Parathyroid adenoma (tissue), 2 donors: Measurements from ENCODE around the gene GIPC3.

Experiments used
- H2AFZ ChIP-seq: fragments of 300-600 bp; sonication (generic); one replicate; pipeline ENCODE4 v1.7.0; 2017; ENCODE audit warnings: antibody characterized with exemption, mild to moderate bottlenecking
- H3K27ac ChIP-seq: fragments of 300-600 bp; sonication (generic); one replicate; pipeline ENCODE4 v1.7.0; 2017
- H3K27me3 ChIP-seq: fragments of 300-600 bp; sonication (generic); one replicate; pipeline ENCODE4 v1.7.0; 2017; ENCODE audit warnings: low read length; ENCODE audit not compliant: control insufficient read depth, insufficient read depth
- H3K36me3 ChIP-seq: fragments of 300-600 bp; sonication (generic); one replicate; pipeline ENCODE4 v1.7.0; 2017; ENCODE audit warnings: low read length; ENCODE audit not compliant: control insufficient read depth, insufficient read depth
- H3K4me1 ChIP-seq: fragments of 300-600 bp; sonication (generic); one replicate; pipeline ENCODE4 v1.7.0; 2017; ENCODE audit warnings: control low read depth
- H3K4me2 ChIP-seq: fragments of 300-600 bp; sonication (generic); one replicate; pipeline ENCODE4 v1.7.0; 2017; ENCODE audit warnings: low read length
- H3K4me3 ChIP-seq: fragments of 300-600 bp; sonication (generic); one replicate; pipeline ENCODE4 v1.7.0; 2017; ENCODE audit warnings: low read depth, low read length
- H3K79me2 ChIP-seq: fragments of 300-600 bp; sonication (generic); one replicate; pipeline ENCODE4 v1.7.0; 2017; ENCODE audit warnings: control low read depth
- H3K9ac ChIP-seq: fragments of 300-600 bp; sonication (generic); one replicate; pipeline ENCODE4 v1.7.0; 2017; ENCODE audit warnings: mild to moderate bottlenecking
- H3K9me3 ChIP-seq: fragments of 300-600 bp; sonication (generic); one replicate; pipeline ENCODE4 v1.7.0; 2017; ENCODE audit warnings: low read length; ENCODE audit not compliant: control insufficient read depth
- CTCF ChIP-seq: fragments of 300-600 bp; sonication (generic); IDR thresholded peaks from one replicate; pipeline ENCODE4 v1.7.0; 2017; ENCODE audit warnings: antibody characterized with exemption, mild to moderate bottlenecking
- donor health status: primary hyperparathyroidism.

GIPC3 gene

GRCh38 chr19:3638208-3639193 is 53.2 kb downstream of the GIPC3 start:
- H3K4me3 ChIP-seq, result no peak overlapping the region
- H3K27ac ChIP-seq, result no peak overlapping the region
- H3K27me3 ChIP-seq, result no peaks in the 10 kb centered on the region
- H3K4me2 ChIP-seq, result no peak overlapping the region
- H3K4me1 ChIP-seq, result no peaks in the 10 kb centered on the region
- no peaks in the 10 kb centered on the region for H3K9me3 ChIP-seq
- H2AFZ ChIP-seq, result no peak overlapping the region
- no peak overlapping the region for H3K9ac ChIP-seq
- no peaks in the 10 kb centered on the region for H3K36me3 ChIP-seq
- H3K79me2 ChIP-seq, result no peaks in the 10 kb centered on the region
- no peak for TF ChIP-seq CTCF

GRCh38 chr19:3639479-3639878 is 54.2 kb downstream of the GIPC3 start:
- H3K36me3 ChIP-seq, result no peaks in the 10 kb centered on the region
- H3K27ac ChIP-seq, result no peak overlapping the region
- no peak for TF ChIP-seq CTCF
- no peaks in the 10 kb centered on the region for H3K4me1 ChIP-seq
- no peaks in the 10 kb centered on the region for H3K27me3 ChIP-seq
- H3K4me2 ChIP-seq, result no peak overlapping the region
- no peak overlapping the region for H2AFZ ChIP-seq
- H3K79me2 ChIP-seq, result no peaks in the 10 kb centered on the region
- H3K4me3 ChIP-seq, result no peak overlapping the region
- H3K9me3 ChIP-seq, result no peaks in the 10 kb centered on the region
- no peak overlapping the region for H3K9ac ChIP-seq

- Histone ChIP-seq H3K4me3 (no peak overlapping the region), H3K79me2 (no peaks in the 10 kb centered on the region), H3K9me3 (no peaks in the 10 kb centered on the region), H3K4me2 (no peak overlapping the region), H2AFZ (no peak overlapping the region), H3K27me3 (no peaks in the 10 kb centered on the region), H3K4me1 (no peaks in the 10 kb centered on the region), H3K27ac (no peak overlapping the region), H3K36me3 (no peaks in the 10 kb centered on the region), H3K9ac (no peak overlapping the region)
- TF ChIP-seq CTCF, result no peak
Measured at GRCh38 chr19:3641515-3642269, 56.4 kb downstream of the GIPC3 start.

GRCh38 chr19:3642296-3642695 is 57.0 kb downstream of the GIPC3 start:
- no peaks in the 10 kb centered on the region for H3K9me3 ChIP-seq
- no peaks in the 10 kb centered on the region for H3K79me2 ChIP-seq
- no peak for TF ChIP-seq CTCF
- no peak overlapping the region for H3K9ac ChIP-seq
- H3K4me3 ChIP-seq, result no peak overlapping the region
- H3K27me3 ChIP-seq, result no peaks in the 10 kb centered on the region
- no peaks in the 10 kb centered on the region for H3K4me1 ChIP-seq
- H3K27ac ChIP-seq, result no peak overlapping the region
- H3K36me3 ChIP-seq, result no peaks in the 10 kb centered on the region
- no peak overlapping the region for H2AFZ ChIP-seq
- H3K4me2 ChIP-seq, result no peak overlapping the region
